HFFc6 (cell line): ENCODE data around the gene IFT81. TPM values are rescaled to one million over a fixed set of nuclear protein-coding genes. Genes with fewer than 3 reads are reported as not detected.
"Not testable (repeated sequence)": the region's sequence is repeated elsewhere in the genome, so short reads cannot be mapped to it uniquely, and the experiment has no call there.

Experiments used
- DNase-seq: peaks from one replicate; pipeline ENCODE4 v3.0.0-alpha.2; 2018
- H3K27ac Mint-ChIP-seq: 2 replicates; pipeline ENCODE4 v1.8.0; 2020; ENCODE audit warnings: mild to moderate bottlenecking, mixed read lengths
- H3K27me3 Mint-ChIP-seq: 2 replicates; pipeline ENCODE4 v1.8.0; 2021; ENCODE audit warnings: mild to moderate bottlenecking, moderate library complexity, mixed read lengths; ENCODE audit not compliant: insufficient read depth
- H3K36me3 Mint-ChIP-seq: 2 replicates; pipeline ENCODE4 v1.8.0; 2021; ENCODE audit warnings: low read depth, mixed read lengths
- H3K4me1 Mint-ChIP-seq: 2 replicates; pipeline ENCODE4 v1.8.0; 2020; ENCODE audit warnings: low read depth, mixed read lengths
- H3K4me3 Mint-ChIP-seq: 2 replicates; pipeline ENCODE4 v1.8.0; 2020; ENCODE audit warnings: mild to moderate bottlenecking, moderate library complexity, mixed read lengths
- H3K9me3 Mint-ChIP-seq: 2 replicates; pipeline ENCODE4 v1.8.0; 2020; ENCODE audit warnings: mild to moderate bottlenecking, mixed read lengths
- total RNA-seq, 6 experiments: library from RNA; stranded (reverse); fragmentation: NEBNext Ultra II Directional; extraction: Animal tissue kit (Norgen Biotek cat#: 25700); gene quantifications; 2 replicates in 1 of 6; 3 replicates in 5 of 6; pipeline ENCODE4 v1.2.3, GENCODE V29; 2021
- TF ChIP-seq, protein P1 (sequence below): fragments of 200-600 bp; sonication (generic); IDR thresholded peaks from 2 replicates; pipeline ENCODE4 v1.5.0; 2021; ENCODE audit warnings: antibody characterized with exemption, mild to moderate bottlenecking

Gene IFT81
- total RNA-seq, 6 experiments from 2014 or later, result 9.4 to 14.4 (median 12.8) TPM

DNA sequence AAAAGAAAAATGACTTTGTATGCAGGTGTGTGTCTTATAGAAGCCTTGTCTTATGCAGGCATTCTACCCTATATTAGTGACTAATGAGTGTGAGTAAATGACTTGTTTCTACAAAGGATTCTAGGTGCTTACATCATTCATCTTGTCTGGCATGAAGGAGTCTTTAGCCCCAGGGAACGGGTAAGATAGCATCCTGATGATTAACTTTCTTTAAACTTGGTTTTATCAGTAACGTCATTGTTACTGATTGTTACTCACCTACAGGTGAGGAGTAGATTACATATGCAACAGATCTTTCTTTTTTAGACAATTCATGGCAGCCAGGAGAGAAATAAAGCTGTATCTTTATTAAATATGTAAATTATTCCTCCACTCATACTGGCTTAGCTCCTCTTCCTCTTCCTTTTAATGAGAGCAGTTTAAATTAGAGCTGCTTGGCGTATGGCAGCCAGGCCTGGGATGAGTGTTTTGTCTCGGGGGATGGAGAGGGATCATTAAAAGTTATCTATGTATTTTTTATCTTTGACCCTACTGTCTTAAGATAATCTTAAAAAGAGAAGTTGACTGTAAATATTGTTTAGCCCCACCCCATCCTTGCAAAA is 99.7 kb downstream of the IFT81 start:
- TF ChIP-seq, protein P1, sequence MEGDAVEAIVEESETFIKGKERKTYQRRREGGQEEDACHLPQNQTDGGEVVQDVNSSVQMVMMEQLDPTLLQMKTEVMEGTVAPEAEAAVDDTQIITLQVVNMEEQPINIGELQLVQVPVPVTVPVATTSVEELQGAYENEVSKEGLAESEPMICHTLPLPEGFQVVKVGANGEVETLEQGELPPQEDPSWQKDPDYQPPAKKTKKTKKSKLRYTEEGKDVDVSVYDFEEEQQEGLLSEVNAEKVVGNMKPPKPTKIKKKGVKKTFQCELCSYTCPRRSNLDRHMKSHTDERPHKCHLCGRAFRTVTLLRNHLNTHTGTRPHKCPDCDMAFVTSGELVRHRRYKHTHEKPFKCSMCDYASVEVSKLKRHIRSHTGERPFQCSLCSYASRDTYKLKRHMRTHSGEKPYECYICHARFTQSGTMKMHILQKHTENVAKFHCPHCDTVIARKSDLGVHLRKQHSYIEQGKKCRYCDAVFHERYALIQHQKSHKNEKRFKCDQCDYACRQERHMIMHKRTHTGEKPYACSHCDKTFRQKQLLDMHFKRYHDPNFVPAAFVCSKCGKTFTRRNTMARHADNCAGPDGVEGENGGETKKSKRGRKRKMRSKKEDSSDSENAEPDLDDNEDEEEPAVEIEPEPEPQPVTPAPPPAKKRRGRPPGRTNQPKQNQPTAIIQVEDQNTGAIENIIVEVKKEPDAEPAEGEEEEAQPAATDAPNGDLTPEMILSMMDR, result no peak
- peaks cover 32% of the 10 kb centered on the region for H3K4me1 Mint-ChIP-seq
- peak overlapping the region; percentile 72 for H3K4me3 Mint-ChIP-seq
- peak; percentile 83 for DNase-seq
- H3K9me3 Mint-ChIP-seq, result no peaks in the 10 kb centered on the region
- H3K36me3 Mint-ChIP-seq, result peaks cover 9% of the 10 kb centered on the region; the same call in 1 of the 2 replicates
- H3K27me3 Mint-ChIP-seq, result 0 out of 2 replicates have a peak, but pooled peaks cover 3% of the 10 kb centered on the region
- peak overlapping the region; percentile 76 for H3K27ac Mint-ChIP-seq

DNA sequence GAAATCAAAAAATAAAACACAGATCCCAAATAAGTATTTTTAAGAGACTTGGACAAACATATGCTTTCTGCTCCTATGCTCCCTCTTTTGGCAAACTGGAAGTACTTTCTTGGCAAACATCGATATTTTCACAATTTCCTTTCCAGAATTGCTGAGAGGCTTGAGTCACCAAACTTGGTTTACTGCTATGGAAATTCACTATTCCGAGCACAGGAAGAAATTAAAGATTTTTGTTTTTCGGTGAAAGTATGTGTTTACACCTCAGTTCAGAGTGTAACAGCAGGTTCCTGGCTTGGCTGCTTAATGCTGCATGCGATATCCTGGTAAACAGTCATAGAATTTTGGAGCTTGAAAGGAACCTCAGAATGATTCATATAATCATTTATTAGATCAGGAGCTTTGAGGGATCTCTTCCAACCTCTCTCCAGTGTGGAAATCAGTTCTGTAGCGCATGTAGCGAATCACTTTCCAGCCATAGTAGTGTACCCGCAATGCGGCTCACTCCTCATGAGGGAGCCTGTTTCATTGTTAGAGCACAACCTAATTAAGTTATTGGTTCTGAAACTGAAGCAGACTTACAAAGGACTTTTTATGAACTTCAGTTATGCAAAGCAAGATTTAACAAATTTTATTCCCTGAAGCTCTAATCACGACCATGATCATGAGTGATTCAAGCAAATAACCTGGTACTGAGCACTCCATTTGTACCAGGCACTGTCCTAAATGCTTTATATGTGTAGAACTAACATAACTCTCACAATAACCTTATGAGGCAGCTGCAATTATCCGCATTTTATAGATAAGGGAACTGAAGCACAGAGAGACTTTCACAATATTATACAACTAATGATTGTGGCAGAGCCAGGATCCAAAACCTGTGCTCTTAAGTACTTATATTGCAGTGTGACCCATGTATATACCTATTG is 100.5 kb downstream of the IFT81 start:
- Mint-ChIP-seq H3K9me3 (no peaks in the 10 kb centered on the region), H3K4me1 (peaks cover 32% of the 10 kb centered on the region), H3K36me3 (peaks cover 9% of the 10 kb centered on the region; the same call in 1 of the 2 replicates), H3K27me3 (0 out of 2 replicates have a peak, but pooled peaks cover 3% of the 10 kb centered on the region), H3K27ac (peak overlapping the region; percentile 76), H3K4me3 (peak overlapping the region; percentile 72)
- DNase-seq, result peak; percentile 85
- TF ChIP-seq, protein P1, result peak; percentile 79

DNA sequence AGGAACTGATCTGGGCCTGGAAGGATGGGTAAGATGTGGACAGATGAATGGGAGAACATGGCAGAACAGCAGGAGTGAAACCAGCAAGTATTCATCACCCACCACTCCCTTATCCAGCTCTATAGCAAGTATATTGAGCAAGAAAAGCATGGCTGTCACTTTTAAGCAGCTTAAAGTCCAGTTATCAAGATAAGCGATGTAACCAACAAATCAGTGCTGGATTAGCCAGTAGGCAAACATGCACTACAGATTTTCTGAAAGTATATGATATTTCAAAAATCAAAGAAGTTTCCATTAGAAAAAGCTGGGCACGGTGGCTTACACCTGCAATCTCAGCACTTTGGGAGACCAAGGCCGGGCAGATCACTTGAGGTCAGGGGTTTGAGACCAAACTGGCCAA is 103.0 kb downstream of the IFT81 start:
- Mint-ChIP-seq H3K4me1 (peaks cover 22% of the 10 kb centered on the region), H3K4me3 (no peak overlapping the region), H3K27ac (no peak overlapping the region), H3K36me3 (0 out of 2 replicates have a peak, but pooled peaks cover 4% of the 10 kb centered on the region), H3K27me3 (0 out of 2 replicates have a peak, but pooled peaks cover 3% of the 10 kb centered on the region), H3K9me3 (no peaks in the 10 kb centered on the region)
- TF ChIP-seq, protein P1, result no peak
- DNase-seq, result no peak

DNA sequence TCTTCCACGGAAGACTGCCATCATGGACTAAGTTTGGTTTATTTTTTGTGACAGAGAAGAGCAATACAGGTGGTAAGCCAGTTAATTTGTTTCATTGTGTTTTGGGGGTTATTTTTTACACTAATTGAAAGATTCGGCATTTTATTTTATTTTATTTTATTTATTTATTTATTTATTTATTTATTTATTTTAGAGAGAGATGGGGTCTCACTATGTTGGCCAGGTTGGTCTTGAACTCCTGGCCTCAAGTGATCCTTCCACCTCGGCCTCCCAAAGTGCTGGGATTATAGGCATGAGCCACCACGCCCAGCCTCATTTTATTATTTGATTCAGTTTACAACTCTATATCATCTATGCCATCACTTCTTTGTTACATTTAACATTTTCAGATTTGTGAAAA is 104.2 kb downstream of the IFT81 start:
- not testable (repeated sequence) for H3K36me3 Mint-ChIP-seq, DNase-seq, H3K4me3 Mint-ChIP-seq, H3K27me3 Mint-ChIP-seq, H3K9me3 Mint-ChIP-seq, H3K27ac Mint-ChIP-seq
- peaks cover 17% of the 10 kb centered on the region for H3K4me1 Mint-ChIP-seq

DNA sequence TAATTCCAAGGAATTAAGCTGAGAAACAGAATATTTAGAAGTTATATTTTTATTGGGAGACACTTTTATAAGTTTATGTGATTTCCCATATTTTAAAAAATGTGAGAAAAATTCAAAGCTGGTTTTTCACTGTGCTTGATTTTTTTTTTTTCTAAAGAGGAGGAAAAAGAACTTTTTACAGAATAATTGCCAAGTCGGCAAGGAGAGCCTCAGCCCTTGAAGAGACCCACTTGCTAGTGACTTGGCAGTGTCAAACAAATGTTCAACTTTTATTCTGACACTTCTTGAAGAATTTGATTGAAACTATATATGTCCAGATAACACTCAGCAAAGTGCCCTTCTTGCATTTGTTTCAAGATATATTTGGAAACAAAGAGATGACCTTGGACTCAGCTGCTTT is 104.6 kb downstream of the IFT81 start:
- no peak for DNase-seq
- no peak overlapping the region for H3K27ac Mint-ChIP-seq
- H3K4me1 Mint-ChIP-seq, result peaks cover 14% of the 10 kb centered on the region
- 0 out of 2 replicates have a peak, but pooled peaks cover 4% of the 10 kb centered on the region for H3K36me3 Mint-ChIP-seq
- H3K9me3 Mint-ChIP-seq, result no peaks in the 10 kb centered on the region
- TF ChIP-seq, protein P1, result no peak
- 0 out of 2 replicates have a peak, but pooled peaks cover 3% of the 10 kb centered on the region for H3K27me3 Mint-ChIP-seq
- H3K4me3 Mint-ChIP-seq, result no peak overlapping the region
